H1 (cell line): ENCODE data around the gene CACNG1. TPM values are rescaled to one million over a fixed set of nuclear protein-coding genes. Genes with fewer than 3 reads are reported as not detected.

Experiments used
- CTCF ChIA-PET: fragments of 300-600 bp; sonication (Branson Sonifier 250); formaldehyde crosslinking; loops from one replicate; lab custom pipeline; 2021; ENCODE audit not compliant: partially characterized antibody; lab: Charles Lee
- POLR2A ChIA-PET: fragments of 300-600 bp; sonication (Branson Sonifier 250); formaldehyde crosslinking; loops from one replicate; lab custom pipeline; 2021; ENCODE audit warnings: inconsistent platforms; ENCODE audit not compliant: partially characterized antibody; lab: Charles Lee
- DNase-seq, 2 experiments: peaks; one replicate each; pipeline versions ENCODE4 v3.0.0 to v3.0.0-alpha.2; 2010 to 2022; ENCODE audit warnings: low spot score in 2 of 2, low read depth in 1 of 2, mixed read lengths in 1 of 2
- FAIRE-seq: peaks from 2 replicates; lab custom pipeline; 2011; peaks lifted over from hg19 to GRCh38; lab: Jason Lieb, UNC
- H2AFZ ChIP-seq: 2 replicates; pipeline ENCODE4 v1.8.1; 2012; ENCODE audit warnings: low read length, inconsistent platforms
- H2AK5ac ChIP-seq: 2 replicates; pipeline ENCODE4 v1.6.1; 2013; ENCODE audit warnings: low read depth, low read length
- H2BK120ac ChIP-seq: replicated peaks from 2 replicates; pipeline ENCODE3; 2013; ENCODE audit warnings: low read depth, low read length, inconsistent platforms
- H2BK12ac ChIP-seq: 2 replicates; pipeline ENCODE4 v1.6.1; 2013; ENCODE audit warnings: low read depth, low read length
- H2BK15ac ChIP-seq: 2 replicates; pipeline ENCODE4 v1.6.1; 2013; ENCODE audit warnings: low read length
- H2BK20ac ChIP-seq: 2 replicates; pipeline ENCODE4 v1.6.1; 2013; ENCODE audit warnings: low read length
- H2BK5ac ChIP-seq: 2 replicates; pipeline ENCODE4 v1.6.1; 2013; ENCODE audit warnings: low read depth, low read length
- H3K14ac ChIP-seq: 2 replicates; pipeline ENCODE4 v1.6.1; 2013; ENCODE audit warnings: inconsistent platforms; ENCODE audit not compliant: insufficient read length
- H3K18ac ChIP-seq: 2 replicates; pipeline ENCODE4 v1.6.1; 2013; ENCODE audit warnings: low read length; ENCODE audit errors: extremely low read depth
- H3K23ac ChIP-seq: 2 replicates; pipeline ENCODE4 v1.6.1; 2013; ENCODE audit warnings: inconsistent platforms; ENCODE audit not compliant: insufficient read length
- H3K23me2 ChIP-seq: 2 replicates; pipeline ENCODE4 v1.6.1; 2013; ENCODE audit warnings: low read depth, low read length
- H3K27ac ChIP-seq: 2 replicates; pipeline ENCODE4 v1.6.1; 2011; ENCODE audit warnings: low read depth, low read length, inconsistent platforms
- H3K27me3 ChIP-seq, 4 experiments: replicated peaks in 1 of 4; 1 replicate in 1 of 4; 2 replicates in 3 of 4; pipeline versions ENCODE4 v1.6.1 to v1.8.1; 2011 to 2013; ENCODE audit warnings: low read length in 3 of 4, mild to moderate bottlenecking in 3 of 4, inconsistent platforms in 2 of 4, mixed read lengths in 2 of 4, moderate library complexity in 1 of 4; ENCODE audit not compliant: control insufficient read depth in 3 of 4, insufficient read depth in 3 of 4; ENCODE audit errors: extremely low read depth in 1 of 4
- H3K36me3 ChIP-seq, 4 experiments: 2 replicates each; pipeline versions ENCODE4 v1.6.1 to v1.8.1; 2011 to 2013; ENCODE audit warnings: mild to moderate bottlenecking in 4 of 4, low read length in 3 of 4, moderate library complexity in 2 of 4, control low read depth in 1 of 4, inconsistent platforms in 1 of 4; ENCODE audit not compliant: insufficient read depth in 4 of 4, control insufficient read depth in 2 of 4
- H3K4ac ChIP-seq: replicated peaks from 2 replicates; pipeline ENCODE3; 2013; ENCODE audit warnings: low read length, low read depth, mixed read lengths, inconsistent platforms; ENCODE audit not compliant: insufficient read length
- H3K4me1 ChIP-seq, 4 experiments: replicated peaks in 1 of 4; 1 replicate in 1 of 4; 2 replicates in 3 of 4; pipeline versions ENCODE4 v1.6.1 to v1.8.1; 2011 to 2013; ENCODE audit warnings: low read length in 3 of 4, inconsistent platforms in 2 of 4, mixed read lengths in 1 of 4; ENCODE audit not compliant: insufficient read depth in 4 of 4, control insufficient read depth in 3 of 4
- H3K4me2 ChIP-seq, 2 experiments: 2 replicates each; pipeline versions ENCODE4 v1.6.1 to v1.8.1; 2011 to 2013; ENCODE audit warnings: low read depth in 2 of 2, low read length in 2 of 2, control low read depth in 1 of 2, inconsistent platforms in 1 of 2, mild to moderate bottlenecking in 1 of 2; ENCODE audit not compliant: insufficient read depth in 1 of 2
- H3K4me3 ChIP-seq, 4 experiments: fragments of 200-600, 300-600 bp in 1 of 4; sonication (generic), shearing (Covaris generic), sonication (Bioruptor Twin) in 1 of 4; 2 replicates each; pipeline versions ENCODE4 v1.5.1 to v1.8.1; 2011 to 2016; ENCODE audit warnings: low read length in 4 of 4, low read depth in 3 of 4, control low read depth in 2 of 4, inconsistent platforms in 2 of 4, mild to moderate bottlenecking in 2 of 4, mixed read lengths in 1 of 4, moderate library complexity in 1 of 4; ENCODE audit not compliant: insufficient read depth in 2 of 4; ENCODE audit errors: extremely low read depth in 1 of 4
- H3K56ac ChIP-seq: replicated peaks from 2 replicates; pipeline ENCODE3; 2013; ENCODE audit warnings: low read depth, mild to moderate bottlenecking, mixed read lengths, low read length, inconsistent platforms; ENCODE audit not compliant: insufficient read length
- H3K79me1 ChIP-seq: 2 replicates; pipeline ENCODE4 v1.6.1; 2013; ENCODE audit warnings: low read depth, low read length, control low read depth
- H3K79me2 ChIP-seq, 2 experiments: 2 replicates each; pipeline versions ENCODE4 v1.6.1 to v1.8.1; 2012 to 2013; ENCODE audit warnings: low read length in 2 of 2, mild to moderate bottlenecking in 2 of 2, inconsistent platforms in 1 of 2; ENCODE audit not compliant: insufficient read depth in 2 of 2, control insufficient read depth in 1 of 2
- H3K9ac ChIP-seq, 4 experiments: replicated peaks in 1 of 4; 1 replicate in 1 of 4; 2 replicates in 3 of 4; pipeline versions ENCODE4 v1.6.1 to v1.8.1; 2011 to 2013; ENCODE audit warnings: low read depth in 3 of 4, low read length in 3 of 4, control low read depth in 2 of 4, mild to moderate bottlenecking in 2 of 4, moderate library complexity in 2 of 4, inconsistent platforms in 1 of 4; ENCODE audit errors: extremely low read depth in 1 of 4
- H3K9me3 ChIP-seq, 2 experiments: 2 replicates each; pipeline versions ENCODE4 v1.6.1 to v1.8.1; 2012 to 2013; ENCODE audit warnings: mild to moderate bottlenecking in 2 of 2, moderate library complexity in 2 of 2, control low read depth in 1 of 2, inconsistent platforms in 1 of 2, low read depth in 1 of 2, low read length in 1 of 2, mixed read lengths in 1 of 2; ENCODE audit not compliant: insufficient read depth in 2 of 2
- H4K20me1 ChIP-seq, 2 experiments: replicated peaks in 1 of 2; 2 replicates each; pipeline versions ENCODE3 to v1.8.1; 2011 to 2013; ENCODE audit warnings: inconsistent platforms in 2 of 2, low read length in 2 of 2, mild to moderate bottlenecking in 1 of 2; ENCODE audit not compliant: insufficient read depth in 2 of 2, control insufficient read depth in 1 of 2
- H4K5ac ChIP-seq: 2 replicates; pipeline ENCODE4 v1.6.1; 2013; ENCODE audit warnings: low read length, low read depth, mixed read lengths, inconsistent platforms; ENCODE audit not compliant: insufficient read length
- H4K8ac ChIP-seq: 2 replicates; pipeline ENCODE4 v1.8.0; 2013; ENCODE audit warnings: mild to moderate bottlenecking, moderate library complexity, low read length, inconsistent platforms; ENCODE audit not compliant: insufficient read depth; ENCODE audit errors: extremely low read depth
- H4K91ac ChIP-seq: replicated peaks from 2 replicates; pipeline ENCODE3; 2013; ENCODE audit warnings: low read length, mixed read lengths, inconsistent platforms; ENCODE audit not compliant: insufficient read length
- CEBPB ChIP-seq: IDR thresholded peaks from 2 replicates; pipeline ENCODE4 v1.6.1; 2012; ENCODE audit warnings: low read depth, low read length
- GABPA ChIP-seq: IDR thresholded peaks from 2 replicates; pipeline ENCODE4 v1.6.1; 2011; ENCODE audit warnings: mild to moderate bottlenecking, low read length, moderate library complexity, borderline replicate concordance; ENCODE audit not compliant: insufficient read depth
- HDAC2 ChIP-seq, 2 experiments: fragments of 300-600 bp in 1 of 2; sonication (generic) in 1 of 2; IDR thresholded peaks; 2 replicates each; pipeline ENCODE4 v1.6.1; 2011 to 2012; ENCODE audit warnings: low read depth in 2 of 2, low read length in 2 of 2, mild to moderate bottlenecking in 2 of 2, moderate library complexity in 2 of 2, borderline replicate concordance in 1 of 2, inconsistent platforms in 1 of 2
- JUND ChIP-seq: IDR thresholded peaks from 2 replicates; pipeline ENCODE4 v1.6.1; 2011; ENCODE audit warnings: mild to moderate bottlenecking, improper control_type of control experiment, low read length
- POU5F1 ChIP-seq: IDR thresholded peaks from 2 replicates; pipeline ENCODE4 v1.6.1; 2011; ENCODE audit warnings: low read depth, mild to moderate bottlenecking, low read length, moderate library complexity
- SIN3A ChIP-seq, 2 experiments: IDR thresholded peaks in 1 of 2; conservative IDR thresholded peaks in 1 of 2; 2 replicates each; pipeline ENCODE4 v1.6.1; 2011 to 2012; ENCODE audit warnings: low read length in 2 of 2, improper control_type of control experiment in 1 of 2, low read depth in 1 of 2, mild to moderate bottlenecking in 1 of 2
- TAF1 ChIP-seq: IDR thresholded peaks from 2 replicates; pipeline ENCODE4 v1.6.1; 2011; ENCODE audit warnings: mild to moderate bottlenecking, low read depth, low read length
- TEAD4 ChIP-seq: IDR thresholded peaks from 2 replicates; pipeline ENCODE4 v1.6.1; 2012; ENCODE audit warnings: low read depth, low read length, inconsistent platforms, mixed read lengths
- YY1 ChIP-seq: IDR thresholded peaks from 2 replicates; pipeline ENCODE4 v1.6.1; 2011; ENCODE audit warnings: low read depth, mild to moderate bottlenecking, low read length
- WGBS, 2 experiments: shearing (Covaris generic) in 1 of 2; methylation state at CpG; one replicate each; pipeline versions ENCODE4 v1.1.6 to v1.1.7; 2013 to 2015; ENCODE audit warnings: low lambda C conversion rate in 2 of 2, mixed read lengths in 2 of 2, inconsistent platforms in 1 of 2, low coverage in 1 of 2, missing lambda C conversion rate in 1 of 2; ENCODE audit not compliant: insufficient replicate concordance in 2 of 2, insufficient coverage in 1 of 2, insufficient read length in 1 of 2; ENCODE audit errors: extremely low coverage in 1 of 2, missing lambda C conversion rate in 1 of 2; 5-methylcytosine and 5-hydroxymethylcytosine counted together
- polyA plus RNA-seq, 7 experiments: library from polyadenylated mRNA; depleted of rRNA in 3 of 7; stranded (reverse) in 5 of 7; unstranded in 2 of 7; fragments of >200 nt in 5 of 7; fragments of 200-250 nt in 2 of 7; gene quantifications; 1 replicate in 5 of 7; 2 replicates in 1 of 7; 4 replicates in 1 of 7; pipeline versions ENCODE4 v1.2.1 to v1.2.3, GENCODE V29; 2011 to 2013; ENCODE audit warnings: missing spikeins in 2 of 7, mixed read lengths in 2 of 7
- total RNA-seq: library from RNA; stranded (reverse); fragmentation: NEBNext Ultra II Directional; extraction: Animal tissue kit (Norgen Biotek cat#: 25700); gene quantifications from 2 replicates; pipeline ENCODE4 v1.2.1, GENCODE V29; 2021
- TF ChIP-seq, protein P1 (sequence below): IDR thresholded peaks from 2 replicates; pipeline ENCODE4 v1.6.1; 2012; ENCODE audit warnings: inconsistent platforms

The CACNG1 gene
- total and polyA plus RNA-seq, 2 of the 8 experiments (the other 6 are each of a cell fraction or from before 2014, with no cell fraction given) = not detected

DNA sequence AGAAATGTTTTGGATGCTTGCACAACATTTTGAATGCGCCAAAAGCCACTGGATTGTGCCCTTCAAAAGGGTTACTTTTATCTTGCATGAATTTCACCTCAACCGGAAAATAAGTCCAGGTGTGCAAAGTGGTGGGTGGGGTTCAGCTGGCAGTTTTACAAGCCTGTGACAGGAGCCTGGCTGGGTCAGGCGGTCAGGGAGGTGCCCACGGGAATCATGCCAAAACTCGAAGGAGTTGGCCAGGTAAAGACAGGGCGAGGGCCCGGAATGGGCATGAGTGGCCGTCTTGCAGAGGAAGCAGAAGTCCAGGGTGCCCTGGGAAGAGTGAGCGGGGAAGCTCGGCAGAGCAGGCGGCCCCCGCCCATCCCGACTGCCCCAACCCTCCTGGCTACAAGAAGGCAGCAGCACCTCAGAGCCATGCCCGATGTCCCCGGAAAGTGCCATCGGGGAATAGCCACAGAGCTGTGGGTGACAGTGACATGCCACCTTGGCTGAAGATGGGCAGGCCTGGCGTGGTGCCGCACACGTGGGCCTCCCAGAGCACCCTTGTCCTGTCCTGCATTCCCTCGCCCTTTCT lies 19.1 kb upstream of the CACNG1 start:
- Histone ChIP-seq H2AK5ac (no peak overlapping the region), H3K9ac (no peak overlapping the region), H2BK5ac (no peak overlapping the region), H3K79me2 (no peaks in the 10 kb centered on the region), H3K56ac (no peak overlapping the region), H3K27ac (no peak overlapping the region), H3K4me3 (no peak overlapping the region), H3K18ac (no peak overlapping the region), H3K23ac (no peak overlapping the region), H3K9me3 (no peaks in the 10 kb centered on the region), H4K20me1 (peaks cover 0 to 9% of the 10 kb centered on the region in 2 experiments), H2AFZ (no peak overlapping the region), H2BK15ac (no peak overlapping the region), H4K5ac (no peak overlapping the region), H3K36me3 (no peaks in the 10 kb centered on the region), H4K8ac (no peak overlapping the region), H2BK120ac (no peak overlapping the region), H3K4me1 (no peaks in the 10 kb centered on the region), H2BK20ac (no peak overlapping the region), H4K91ac (no peak overlapping the region), H3K4ac (no peak overlapping the region), H3K27me3 (no peaks in the 10 kb centered on the region), H3K23me2 (peaks cover 9% of the 10 kb centered on the region; the same call in 1 of the 2 replicates)
- FAIRE-seq (no peak), DNase-seq (no peak)
- WGBS, 2 experiments = 87% methylated on average over 17 of the region's 20 CpGs; no CpG with 5 or more reads in 1 of the 2 experiments
- TF ChIP-seq TAF1 (no peak), TEAD4 (no peak), CEBPB (no peak), SIN3A (conservative IDR thresholded peaks at IDR 0.05 in 1 of 2, IDR thresholded peaks at IDR 0.05 in 1 of 2; ENCODE audit: low read depth in 1 of 2, low read length in 2 of 2) (no peak), GABPA (no peak), YY1 (no peak), JUND (no peak), POU5F1 (no peak), HDAC2 (IDR thresholded peaks at IDR 0.05; ENCODE audit: borderline replicate concordance in 1 of 2, low read depth in 2 of 2, low read length in 2 of 2) (no peak)
- TF ChIP-seq, protein P1, sequence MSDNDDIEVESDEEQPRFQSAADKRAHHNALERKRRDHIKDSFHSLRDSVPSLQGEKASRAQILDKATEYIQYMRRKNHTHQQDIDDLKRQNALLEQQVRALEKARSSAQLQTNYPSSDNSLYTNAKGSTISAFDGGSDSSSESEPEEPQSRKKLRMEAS = no peak
- TF ChIP-seq, all 59 proteins: peak for 0
- Histone ChIP-seq H3K79me1 (no peaks in the 10 kb centered on the region; the same call in 1 of the 2 replicates), H3K14ac (no peak overlapping the region), H3K4me2 (no peak overlapping the region), H2BK12ac (no peak overlapping the region)
- ChIA-PET POLR2A (interaction anchor here (0.9 to 1.0 kb wide), 2 partner anchors 12 to 43 kb away, joined by 3 read pairs; no protein-coding TSS in a partner anchor), CTCF (interaction anchor here (0.8 to 1.5 kb wide), 2 partner anchors 9 to 308 kb away, joined by 3 read pairs; no protein-coding TSS in a partner anchor)
